Central memory CD8-positive, alpha-beta T cell (primary cell): ENCODE data around the gene SLC34A3.

Source experiments
- ATAC-seq: fragments of 150-1000 bp; cut with Tn5 transposase; replicated peaks from 2 replicates; pipeline ENCODE4 v1.10.0; 2022; ENCODE audit warnings: mild to moderate bottlenecking, moderate FRiP score, moderate number of reproducible peaks; ENCODE audit not compliant: poor library complexity, severe bottlenecking; ENCODE audit errors: extremely low read depth
- DNase-seq, 2 donors: peaks; one replicate each; pipeline ENCODE4 v3.0.0; 2021; ENCODE audit warnings: low spot score in 2 of 2
- H3K27ac Mint-ChIP-seq: one replicate; pipeline ENCODE4 v1.8.0; 2022; ENCODE audit warnings: low read depth, mild to moderate bottlenecking, moderate library complexity, mixed read lengths
- H3K27me3 Mint-ChIP-seq: one replicate; pipeline ENCODE4 v1.8.0; 2022; ENCODE audit warnings: mixed read lengths
- H3K36me3 Mint-ChIP-seq: one replicate; pipeline ENCODE4 v1.8.0; 2022; ENCODE audit warnings: mild to moderate bottlenecking, moderate library complexity, mixed read lengths; ENCODE audit not compliant: insufficient read depth
- H3K4me1 Mint-ChIP-seq: one replicate; pipeline ENCODE4 v1.8.0; 2022; ENCODE audit warnings: mixed read lengths
- H3K4me3 Mint-ChIP-seq: one replicate; pipeline ENCODE4 v1.8.0; 2022; ENCODE audit warnings: mild to moderate bottlenecking, moderate library complexity, mixed read lengths
- H3K9me3 Mint-ChIP-seq: one replicate; pipeline ENCODE4 v1.8.0; 2022; ENCODE audit warnings: mixed read lengths

Gene SLC34A3

DNA sequence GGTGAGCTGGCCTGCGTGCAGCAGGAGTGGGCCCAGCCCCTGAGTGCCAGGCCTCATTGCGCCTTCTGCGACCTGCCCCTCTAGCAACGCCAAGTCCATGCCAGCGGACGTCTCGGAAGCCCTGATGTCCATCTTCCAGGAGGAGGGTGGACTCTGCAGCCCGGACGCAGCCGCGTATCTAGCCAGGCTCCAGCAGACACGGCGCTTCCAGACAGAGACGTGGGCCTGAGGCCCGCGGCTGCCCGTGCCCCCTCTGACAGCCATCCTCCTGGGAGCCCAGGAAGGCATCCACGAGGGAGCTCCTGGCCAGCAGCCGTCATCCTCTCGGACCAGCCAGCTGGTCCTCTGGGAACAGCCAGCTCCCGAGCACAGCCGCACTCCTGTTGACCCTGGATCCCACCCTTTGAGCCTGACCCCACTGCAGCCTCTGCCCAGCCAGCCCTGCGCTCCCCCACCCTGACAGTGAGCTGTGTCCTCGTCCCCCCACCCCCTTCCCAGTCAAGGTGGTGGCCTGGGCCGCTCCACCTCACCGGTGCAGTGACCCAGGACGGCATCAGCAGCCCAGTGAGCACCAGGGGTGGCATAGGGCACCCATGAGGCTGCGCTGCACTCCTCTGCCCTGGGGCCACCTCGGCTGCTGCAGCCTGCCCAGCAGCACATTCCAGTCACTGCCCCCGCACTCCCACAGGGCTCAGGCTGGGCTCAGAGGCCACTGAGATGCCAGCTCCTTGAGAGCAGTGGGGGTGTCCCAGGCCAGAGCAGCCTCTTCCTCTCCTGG is 14.3 kb upstream of the SLC34A3 start:
- no peaks in the 10 kb centered on the region for H3K27me3 Mint-ChIP-seq
- no peaks in the 10 kb centered on the region for H3K4me1 Mint-ChIP-seq
- no peak for ATAC-seq
- no peak overlapping the region for H3K27ac Mint-ChIP-seq
- no peaks in the 10 kb centered on the region for H3K9me3 Mint-ChIP-seq
- H3K36me3 Mint-ChIP-seq, result peaks cover 7% of the 10 kb centered on the region
- DNase-seq, result no peak
- H3K4me3 Mint-ChIP-seq, result no peak overlapping the region

DNA sequence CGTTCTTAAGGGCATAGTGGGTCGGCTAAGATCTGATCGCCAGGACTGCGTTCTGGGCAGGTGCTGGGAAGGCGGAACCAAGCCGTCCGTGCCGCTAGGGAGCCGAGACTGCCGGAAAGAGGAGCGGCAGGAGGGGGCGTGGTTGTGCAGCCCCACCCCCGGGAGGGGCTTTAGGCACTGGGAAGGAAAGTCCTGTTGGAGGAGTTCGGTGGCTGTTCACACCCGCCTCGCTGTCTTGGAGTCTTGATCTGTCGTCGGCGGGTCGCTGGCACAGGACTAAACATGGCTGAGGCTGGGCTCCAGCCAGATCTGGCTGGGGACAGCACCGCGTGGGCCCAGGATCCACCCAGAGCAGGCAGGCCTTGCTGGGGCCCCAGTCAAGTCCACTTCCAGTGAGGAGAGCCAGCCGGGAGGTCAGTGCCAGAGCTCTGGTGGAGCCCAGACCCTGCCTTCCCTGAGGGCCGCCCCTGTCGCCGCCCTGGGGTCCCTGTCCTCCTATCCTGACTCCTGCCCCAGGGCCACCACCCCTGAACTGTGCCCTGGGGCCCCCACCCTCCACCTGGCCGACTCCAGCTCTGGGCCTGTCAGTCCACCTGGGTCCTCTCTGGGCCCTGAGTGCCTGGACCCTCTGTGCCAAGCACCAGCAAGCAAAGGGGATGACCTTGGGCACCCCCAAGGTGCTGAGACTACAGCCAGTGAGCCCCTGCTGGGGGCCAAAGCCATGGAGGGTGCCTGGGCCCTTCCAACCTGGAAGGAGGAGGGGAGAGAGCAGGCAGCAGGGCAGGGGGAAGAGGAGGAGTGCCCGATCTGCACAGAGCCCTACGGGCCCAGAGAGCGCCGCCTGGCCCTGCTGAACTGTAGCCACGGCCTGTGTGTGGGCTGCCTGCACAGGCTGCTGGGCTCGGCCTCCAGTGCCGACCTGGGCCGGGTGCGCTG is 13.2 kb upstream of the SLC34A3 start:
- H3K9me3 Mint-ChIP-seq, result no peaks in the 10 kb centered on the region

DNA sequence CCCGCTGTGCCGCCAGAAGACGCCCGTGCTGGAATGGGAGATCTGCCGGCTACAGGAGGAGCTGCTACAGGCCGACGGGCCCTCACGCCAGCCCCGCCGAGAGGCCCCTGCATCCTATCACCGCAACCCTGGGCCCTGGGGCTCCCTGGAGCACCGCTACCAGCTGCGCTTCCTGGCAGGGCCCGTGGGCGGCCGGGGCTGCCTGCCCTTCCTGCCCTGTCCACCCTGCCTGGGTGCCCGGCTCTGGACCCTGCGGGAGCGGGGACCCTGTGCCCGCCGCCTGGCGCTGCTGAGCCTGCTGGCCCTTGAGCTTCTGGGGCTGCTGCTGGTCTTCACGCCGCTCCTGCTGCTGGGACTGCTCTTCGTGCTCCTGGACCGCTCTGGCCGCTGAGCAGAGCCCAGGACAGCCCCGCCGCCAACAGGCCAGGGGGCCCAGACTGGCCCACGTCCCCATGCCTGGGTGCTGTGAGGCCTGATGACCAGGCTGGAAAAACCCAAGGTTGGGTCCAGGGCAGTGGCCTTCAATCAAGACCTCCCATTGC is 12.4 kb upstream of the SLC34A3 start:
- H3K4me1 Mint-ChIP-seq, result no peaks in the 10 kb centered on the region
- DNase-seq (no peak), ATAC-seq (no peak)
- H3K27me3 Mint-ChIP-seq, result no peaks in the 10 kb centered on the region
- H3K36me3 Mint-ChIP-seq, result peaks cover 9% of the 10 kb centered on the region
- H3K27ac Mint-ChIP-seq, result no peak overlapping the region
- H3K4me3 Mint-ChIP-seq, result no peak overlapping the region
- no peaks in the 10 kb centered on the region for H3K9me3 Mint-ChIP-seq

More for the DNA sequence above, 13.2 kb upstream of the SLC34A3 start:
- DNase-seq, result no peak
- Mint-ChIP-seq H3K4me3 (no peak overlapping the region), H3K27me3 (no peaks in the 10 kb centered on the region), H3K4me1 (no peaks in the 10 kb centered on the region), H3K27ac (no peak overlapping the region), H3K36me3 (peaks cover 7% of the 10 kb centered on the region)
- no peak for ATAC-seq

DNA sequence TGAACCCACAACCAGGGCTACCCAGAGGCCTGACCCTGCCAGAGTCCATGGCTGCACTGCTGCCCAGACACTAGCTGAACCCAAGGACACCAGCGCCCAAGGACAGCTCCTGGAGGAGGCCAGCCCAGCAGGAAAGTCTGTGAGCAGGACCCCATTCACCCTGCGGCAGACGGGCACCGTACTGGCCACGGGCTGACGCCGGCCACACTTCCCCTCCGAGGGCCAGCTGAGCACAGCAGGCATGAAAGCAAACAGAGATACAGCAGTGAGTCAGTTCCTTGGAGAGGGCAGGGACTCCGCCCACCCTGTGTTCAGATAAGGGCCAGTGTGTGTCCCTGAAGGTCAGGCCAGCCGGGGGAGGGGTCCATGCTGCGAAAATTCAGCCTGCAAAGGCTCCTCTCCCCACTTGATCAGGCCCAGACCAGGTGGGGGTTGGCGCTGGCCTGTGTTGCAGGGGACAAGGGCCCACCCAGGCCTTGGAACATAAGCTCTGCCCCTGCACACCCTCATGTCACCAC is 11.9 kb upstream of the SLC34A3 start:
- H3K36me3 Mint-ChIP-seq, result peaks cover 11% of the 10 kb centered on the region
- no peak for DNase-seq
- no peak for ATAC-seq
- no peaks in the 10 kb centered on the region for H3K4me1 Mint-ChIP-seq
- no peaks in the 10 kb centered on the region for H3K27me3 Mint-ChIP-seq
- no peak overlapping the region for H3K27ac Mint-ChIP-seq
- H3K4me3 Mint-ChIP-seq, result no peak overlapping the region
- H3K9me3 Mint-ChIP-seq, result no peaks in the 10 kb centered on the region

DNA sequence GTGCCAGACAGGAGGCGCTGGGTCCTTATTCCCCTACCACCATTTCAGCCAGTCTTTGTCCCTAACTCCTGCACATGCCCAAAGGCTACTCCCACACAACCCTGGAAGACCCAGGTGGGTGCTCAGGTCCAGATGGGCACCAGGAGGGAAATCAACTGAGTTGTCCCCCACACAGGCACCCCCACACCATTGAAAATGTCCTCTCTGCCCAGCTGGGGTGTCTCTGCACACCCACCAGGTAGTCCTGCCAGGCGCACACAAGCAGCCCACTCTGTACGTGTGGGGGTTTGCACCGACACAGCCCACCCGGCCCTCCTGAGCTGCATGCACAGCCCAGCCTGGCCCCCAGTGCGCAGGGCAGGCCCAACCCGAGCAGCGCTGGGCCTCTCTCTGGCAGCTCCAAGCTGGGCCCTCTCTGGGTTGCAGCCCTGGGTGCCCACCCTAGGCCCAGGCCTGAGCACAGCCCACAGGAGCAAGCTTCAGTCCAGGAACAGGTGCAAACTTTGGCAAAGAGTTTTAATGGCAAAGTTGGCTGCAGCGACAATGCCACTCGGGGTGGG is 10.9 kb upstream of the SLC34A3 start:
- Mint-ChIP-seq H3K27ac (no peak overlapping the region), H3K4me3 (no peak overlapping the region), H3K27me3 (no peaks in the 10 kb centered on the region), H3K9me3 (no peaks in the 10 kb centered on the region), H3K4me1 (no peaks in the 10 kb centered on the region), H3K36me3 (peaks cover 11% of the 10 kb centered on the region)
- ATAC-seq (no peak), DNase-seq (no peak)

DNA sequence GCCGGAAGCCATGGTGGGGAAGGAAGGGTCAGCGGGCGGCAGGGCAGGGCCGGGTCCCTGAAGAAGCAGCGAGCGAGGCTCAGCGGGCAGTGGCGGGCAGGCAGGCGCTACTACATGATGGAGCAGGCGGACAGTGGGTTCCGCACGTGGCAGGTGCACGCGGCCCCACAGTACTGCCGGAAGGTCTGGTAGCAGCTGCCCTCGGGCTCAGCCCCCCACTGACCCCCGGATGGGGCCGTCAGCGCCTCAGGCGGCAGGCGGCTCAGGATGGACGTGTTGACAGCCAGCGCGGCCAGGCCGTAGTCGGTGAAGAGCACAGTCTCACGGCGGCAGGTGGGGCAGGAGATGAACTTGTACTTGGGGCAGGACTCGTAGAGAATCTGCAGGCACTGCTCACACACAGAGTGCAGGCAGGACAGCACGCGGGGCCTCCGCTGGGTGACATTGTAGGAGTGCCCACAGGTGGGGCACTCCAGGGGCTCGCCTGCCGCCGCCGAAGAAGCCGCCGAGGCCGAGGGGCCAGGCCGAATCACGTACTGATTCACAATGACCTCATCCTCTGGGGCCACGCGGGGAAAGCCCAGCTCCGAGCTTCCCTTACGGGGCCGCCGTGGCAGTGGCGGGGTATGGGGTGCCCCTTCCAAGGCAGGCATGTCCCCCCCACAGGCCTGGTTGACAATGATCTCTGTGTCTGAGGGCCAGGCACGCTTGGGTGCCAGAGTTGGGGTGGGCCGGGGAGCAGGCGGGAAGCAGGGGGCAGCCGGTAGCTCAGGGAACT is 10.2 kb upstream of the SLC34A3 start:
- no peak overlapping the region for H3K27ac Mint-ChIP-seq
- peak overlapping the region; percentile 37 for H3K4me3 Mint-ChIP-seq
- ATAC-seq (no peak), DNase-seq (no peak)
- no peaks in the 10 kb centered on the region for H3K9me3 Mint-ChIP-seq
- no peaks in the 10 kb centered on the region for H3K27me3 Mint-ChIP-seq
- peaks cover 11% of the 10 kb centered on the region for H3K36me3 Mint-ChIP-seq
- no peaks in the 10 kb centered on the region for H3K4me1 Mint-ChIP-seq

DNA sequence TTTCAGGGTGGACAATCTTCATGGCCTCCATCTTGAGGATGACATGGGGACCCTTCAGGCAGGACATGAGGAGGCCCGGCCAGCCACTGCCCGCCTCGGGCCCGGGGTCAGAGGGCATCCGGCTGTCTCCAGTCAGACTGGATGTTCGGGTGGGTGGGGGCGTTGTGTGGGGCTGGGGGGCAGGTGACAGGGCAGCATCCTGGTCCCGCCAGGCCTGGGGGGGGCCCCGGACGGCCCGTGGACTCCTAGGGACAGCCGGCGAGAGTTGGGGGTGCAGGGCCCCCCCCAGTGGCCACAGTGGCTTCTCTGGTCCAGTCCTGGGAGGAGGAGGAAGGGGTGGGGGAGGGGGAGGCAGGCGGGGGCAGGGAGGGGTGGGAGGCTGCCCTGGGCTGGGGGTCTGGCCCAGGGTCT is 9.6 kb upstream of the SLC34A3 start:
- ATAC-seq, result no peak
- Mint-ChIP-seq H3K4me3 (peak overlapping the region; percentile 37), H3K9me3 (no peaks in the 10 kb centered on the region), H3K27ac (no peak overlapping the region), H3K4me1 (no peaks in the 10 kb centered on the region), H3K36me3 (peaks cover 11% of the 10 kb centered on the region), H3K27me3 (no peaks in the 10 kb centered on the region)
- no peak for DNase-seq

DNA sequence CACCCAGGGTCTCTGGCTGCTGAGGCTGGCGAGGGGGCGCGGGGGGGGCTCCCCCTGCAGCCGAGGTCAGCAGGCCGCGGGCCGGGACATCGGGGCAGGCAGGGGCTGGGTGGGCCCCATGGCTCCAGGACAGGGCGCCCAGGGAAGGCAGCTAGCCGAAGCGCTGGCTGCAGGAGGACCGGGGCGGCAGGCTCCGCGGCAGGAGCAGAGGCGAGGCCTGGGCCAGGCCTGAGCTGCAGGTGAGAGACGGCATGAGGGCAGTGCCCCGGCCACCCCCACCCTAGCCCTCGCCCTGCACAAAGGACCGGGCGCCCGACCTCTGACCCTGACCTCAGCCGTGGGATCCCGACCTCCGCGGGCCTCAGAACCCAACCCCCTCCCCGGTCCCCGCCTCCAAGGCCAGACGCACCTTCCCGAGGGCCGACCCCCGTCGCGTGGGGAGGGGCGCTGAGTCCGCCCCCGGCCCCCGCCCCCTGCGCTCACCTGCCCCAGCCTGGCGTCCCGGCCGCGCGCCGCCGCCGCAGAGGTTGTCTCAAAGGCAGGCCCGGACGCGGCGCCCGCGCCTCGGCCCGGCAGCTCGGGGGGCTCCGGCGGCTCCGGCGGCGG is 9.1 kb upstream of the SLC34A3 start:
- Mint-ChIP-seq H3K36me3 (peaks cover 9% of the 10 kb centered on the region), H3K4me1 (no peaks in the 10 kb centered on the region), H3K4me3 (no peak overlapping the region), H3K9me3 (no peaks in the 10 kb centered on the region), H3K27ac (no peak overlapping the region), H3K27me3 (no peaks in the 10 kb centered on the region)
- DNase-seq (no peak), ATAC-seq (no peak)

DNA sequence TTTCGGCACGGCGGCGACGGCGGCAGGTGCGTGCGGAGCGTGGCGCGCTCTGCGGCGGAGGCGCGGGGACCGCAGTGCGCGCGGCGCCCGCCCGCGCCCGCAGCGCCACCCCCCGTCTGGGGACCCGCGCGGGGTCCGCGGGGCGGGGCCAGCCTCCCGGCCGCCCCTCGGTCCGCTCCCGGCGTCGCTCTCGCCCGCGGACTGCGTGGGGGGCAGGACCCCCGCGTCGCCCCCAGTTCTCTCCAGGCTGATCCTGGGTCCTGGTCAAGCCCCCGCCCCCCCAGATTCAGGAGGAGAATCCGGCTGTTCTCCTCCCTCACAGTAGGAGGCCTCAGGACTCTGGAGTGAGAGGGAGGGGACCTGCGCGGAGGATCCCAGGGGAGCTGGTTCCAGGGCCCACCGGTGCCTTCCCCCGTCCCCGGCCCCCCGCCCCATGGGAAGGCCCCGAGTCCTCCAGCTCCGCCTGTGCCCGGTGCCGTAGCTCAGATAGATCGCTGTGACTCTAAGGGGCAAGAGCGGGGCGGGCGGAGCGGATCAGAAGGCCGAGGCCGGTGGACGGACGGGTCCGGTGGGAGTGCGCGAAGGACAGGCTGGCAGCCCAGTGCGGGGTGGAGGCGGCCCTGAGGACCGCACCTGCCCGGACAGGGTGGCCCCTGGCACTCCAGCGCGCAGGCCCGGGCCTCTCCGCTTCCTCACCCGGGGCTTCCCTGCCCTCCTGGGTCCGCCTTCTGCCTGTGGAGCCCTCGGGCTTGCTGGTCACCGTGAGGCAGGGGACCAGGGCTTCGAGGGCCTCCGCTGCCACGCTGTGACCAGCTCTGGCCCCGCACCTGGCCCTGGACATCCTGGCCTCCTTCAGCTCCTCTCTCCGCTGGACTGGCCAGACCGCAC is 8.3 kb upstream of the SLC34A3 start, which contains the start of gene RNF208:
TSS of gene RNF208 (minus strand) at position 51 of the 888 bp plus-strand sequence. CDS start 1,028 bp downstream, outside the sequence.
- Mint-ChIP-seq H3K27me3 (peaks cover 3% of the 10 kb centered on the region), H3K36me3 (peaks cover 6% of the 10 kb centered on the region), H3K27ac (no peak within 1 kb of the TSS), H3K9me3 (no peaks in the 10 kb centered on the region), H3K4me1 (peaks cover 1% of the 10 kb centered on the region), H3K4me3 (peak within 1 kb of the TSS; percentile 74)
- DNase-seq (no peak), ATAC-seq (no peak)

DNA sequence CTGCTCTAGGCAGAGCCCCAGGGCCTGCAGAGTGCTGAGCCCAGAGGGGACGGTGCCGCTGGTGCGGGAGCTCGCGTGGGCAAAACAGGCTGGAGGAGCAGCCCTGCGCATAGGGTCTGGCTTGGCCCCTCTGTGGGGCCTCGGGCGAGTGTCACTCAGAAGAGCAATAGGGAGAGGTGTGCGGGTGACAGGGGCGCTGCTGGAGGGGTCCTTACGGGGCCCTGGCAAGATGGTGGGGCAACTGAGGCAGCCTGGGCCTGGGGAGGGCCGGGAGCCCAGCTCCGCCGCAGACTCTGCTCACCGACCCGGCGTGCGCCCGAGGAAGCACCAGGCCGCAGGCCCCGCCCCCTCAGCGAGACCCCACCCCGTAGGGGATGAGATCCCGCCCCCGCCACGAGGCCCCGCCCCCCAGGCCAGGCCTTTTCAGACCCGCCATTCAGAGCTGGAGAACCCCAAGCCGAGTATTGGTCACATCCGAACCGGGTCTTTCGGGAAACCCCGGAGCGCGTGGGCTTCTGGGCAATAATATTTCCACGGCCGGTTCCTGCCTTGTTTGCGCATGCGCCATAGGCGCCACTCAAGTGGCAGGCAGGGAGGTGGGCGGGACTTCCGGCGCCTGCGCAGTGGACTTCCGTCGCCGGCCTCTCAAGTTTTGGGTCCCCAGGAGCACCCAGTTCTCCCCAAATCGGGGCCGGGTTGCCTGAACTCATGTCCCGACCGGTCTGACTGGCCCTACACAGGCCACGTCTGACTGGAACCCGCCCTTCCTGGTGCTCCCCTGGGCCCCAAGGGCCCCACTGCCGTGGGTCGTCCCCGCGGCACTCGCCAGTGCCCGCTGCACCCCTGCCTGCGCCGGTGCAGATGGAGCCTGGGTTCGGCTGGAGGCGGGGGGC is 7.4 kb upstream of the SLC34A3 start:
- Mint-ChIP-seq H3K4me1 (peaks cover 6% of the 10 kb centered on the region), H3K36me3 (peaks cover 6% of the 10 kb centered on the region), H3K27me3 (peaks cover 9% of the 10 kb centered on the region), H3K27ac (peak overlapping the region; percentile 25), H3K9me3 (no peaks in the 10 kb centered on the region), H3K4me3 (peak overlapping the region; percentile 74)
- ATAC-seq (peak; percentile 94), DNase-seq (peak; percentile 93 to 98)
